HFFc6 (cell line): ENCODE data around the gene SLC22A31. TPM values are rescaled to one million over a fixed set of nuclear protein-coding genes. Genes with fewer than 3 reads are reported as not detected.

ENCODE experiments used
- DNase-seq: peaks from one replicate; pipeline ENCODE4 v3.0.0-alpha.2; 2018
- H3K27ac Mint-ChIP-seq: 2 replicates; pipeline ENCODE4 v1.8.0; 2020; ENCODE audit warnings: mild to moderate bottlenecking, mixed read lengths
- H3K27me3 Mint-ChIP-seq: 2 replicates; pipeline ENCODE4 v1.8.0; 2021; ENCODE audit warnings: mild to moderate bottlenecking, moderate library complexity, mixed read lengths; ENCODE audit not compliant: insufficient read depth
- H3K36me3 Mint-ChIP-seq: 2 replicates; pipeline ENCODE4 v1.8.0; 2021; ENCODE audit warnings: low read depth, mixed read lengths
- H3K4me1 Mint-ChIP-seq: 2 replicates; pipeline ENCODE4 v1.8.0; 2020; ENCODE audit warnings: low read depth, mixed read lengths
- H3K4me3 Mint-ChIP-seq: 2 replicates; pipeline ENCODE4 v1.8.0; 2020; ENCODE audit warnings: mild to moderate bottlenecking, moderate library complexity, mixed read lengths
- H3K9me3 Mint-ChIP-seq: 2 replicates; pipeline ENCODE4 v1.8.0; 2020; ENCODE audit warnings: mild to moderate bottlenecking, mixed read lengths
- total RNA-seq, 6 experiments: library from RNA; stranded (reverse); fragmentation: NEBNext Ultra II Directional; extraction: Animal tissue kit (Norgen Biotek cat#: 25700); gene quantifications; 2 replicates in 1 of 6; 3 replicates in 5 of 6; pipeline ENCODE4 v1.2.3, GENCODE V29; 2021
- TF ChIP-seq, protein P1 (sequence below): fragments of 200-600 bp; sonication (generic); IDR thresholded peaks from 2 replicates; pipeline ENCODE4 v1.5.0; 2021; ENCODE audit warnings: antibody characterized with exemption, mild to moderate bottlenecking

Gene SLC22A31
- total RNA-seq, 6 experiments from 2014 or later: not detected

DNA sequence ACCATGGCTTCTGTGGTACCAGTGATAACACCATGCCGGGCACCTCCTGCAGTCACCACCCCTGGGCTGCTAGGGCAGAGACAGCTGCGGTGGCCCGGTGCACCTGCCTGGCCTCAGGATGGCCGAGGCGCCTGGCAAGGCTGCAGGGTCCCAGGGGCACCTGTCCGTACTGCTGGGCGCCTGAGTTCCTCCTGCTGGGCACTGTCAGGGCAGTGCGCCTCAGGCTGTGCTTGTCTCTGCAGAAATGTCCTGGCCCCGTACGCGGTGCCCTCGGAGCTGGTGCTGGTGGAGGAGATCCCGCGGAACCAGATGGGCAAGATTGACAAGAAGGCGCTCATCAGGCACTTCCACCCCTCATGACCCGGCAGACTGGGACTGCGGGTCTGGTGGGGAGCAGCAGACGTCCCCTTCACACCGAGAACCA lies 46.5 kb downstream of the SLC22A31 start:
- Mint-ChIP-seq H3K27ac (no peak overlapping the region), H3K4me3 (no peak overlapping the region), H3K27me3 (peaks cover 2% of the 10 kb centered on the region; the same call in 1 of the 2 replicates), H3K36me3 (peaks cover 30% of the 10 kb centered on the region), H3K4me1 (peaks cover 16% of the 10 kb centered on the region), H3K9me3 (peaks cover 13% of the 10 kb centered on the region)
- no peak for DNase-seq
- TF ChIP-seq, protein P1, sequence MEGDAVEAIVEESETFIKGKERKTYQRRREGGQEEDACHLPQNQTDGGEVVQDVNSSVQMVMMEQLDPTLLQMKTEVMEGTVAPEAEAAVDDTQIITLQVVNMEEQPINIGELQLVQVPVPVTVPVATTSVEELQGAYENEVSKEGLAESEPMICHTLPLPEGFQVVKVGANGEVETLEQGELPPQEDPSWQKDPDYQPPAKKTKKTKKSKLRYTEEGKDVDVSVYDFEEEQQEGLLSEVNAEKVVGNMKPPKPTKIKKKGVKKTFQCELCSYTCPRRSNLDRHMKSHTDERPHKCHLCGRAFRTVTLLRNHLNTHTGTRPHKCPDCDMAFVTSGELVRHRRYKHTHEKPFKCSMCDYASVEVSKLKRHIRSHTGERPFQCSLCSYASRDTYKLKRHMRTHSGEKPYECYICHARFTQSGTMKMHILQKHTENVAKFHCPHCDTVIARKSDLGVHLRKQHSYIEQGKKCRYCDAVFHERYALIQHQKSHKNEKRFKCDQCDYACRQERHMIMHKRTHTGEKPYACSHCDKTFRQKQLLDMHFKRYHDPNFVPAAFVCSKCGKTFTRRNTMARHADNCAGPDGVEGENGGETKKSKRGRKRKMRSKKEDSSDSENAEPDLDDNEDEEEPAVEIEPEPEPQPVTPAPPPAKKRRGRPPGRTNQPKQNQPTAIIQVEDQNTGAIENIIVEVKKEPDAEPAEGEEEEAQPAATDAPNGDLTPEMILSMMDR: no peak

DNA sequence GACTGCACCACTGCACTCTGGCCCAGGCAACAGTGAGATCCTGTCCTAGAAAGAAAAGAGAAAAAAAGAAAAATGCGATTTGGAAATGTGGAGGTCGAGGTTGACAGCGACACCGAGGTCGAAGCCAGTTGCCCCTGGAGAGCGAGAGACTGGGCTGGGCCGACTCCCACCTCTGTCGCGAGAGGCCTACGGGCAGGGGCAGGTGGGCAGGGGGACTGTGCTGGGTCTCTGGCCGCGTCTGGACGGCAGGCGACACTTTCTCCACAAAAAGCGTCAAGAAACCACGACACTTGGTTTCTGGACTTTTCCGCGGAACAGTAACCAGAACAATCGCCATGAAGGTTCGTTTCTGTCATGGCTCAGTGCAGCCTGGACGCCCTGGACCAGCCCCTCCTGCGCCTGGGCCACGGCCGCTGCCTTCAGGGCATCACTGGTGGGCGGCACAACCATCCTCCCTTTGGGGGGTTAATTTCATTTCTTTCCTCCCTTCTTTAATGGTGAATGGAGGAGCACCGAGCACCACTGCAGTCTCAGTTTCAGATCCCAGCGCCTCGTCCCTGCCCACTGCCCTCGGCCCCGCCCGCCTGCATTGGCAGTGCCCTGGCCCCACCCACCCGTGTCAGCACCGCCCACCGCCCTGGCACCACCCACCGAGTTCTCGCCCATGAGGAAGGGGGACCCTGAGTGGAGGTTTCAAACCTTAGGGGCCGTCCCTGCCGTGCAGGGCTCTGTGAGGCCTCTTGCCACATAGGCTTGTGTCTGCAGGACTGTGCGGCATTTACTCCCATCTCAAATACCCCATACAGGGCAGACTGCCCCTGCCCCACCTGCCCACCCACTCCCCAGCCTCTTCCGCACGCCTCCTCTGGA lies 47.3 kb downstream of the SLC22A31 start:
- DNase-seq: no peak
- peaks cover 2% of the 10 kb centered on the region; the same call in 1 of the 2 replicates for H3K27me3 Mint-ChIP-seq
- peaks cover 35% of the 10 kb centered on the region for H3K36me3 Mint-ChIP-seq

DNA sequence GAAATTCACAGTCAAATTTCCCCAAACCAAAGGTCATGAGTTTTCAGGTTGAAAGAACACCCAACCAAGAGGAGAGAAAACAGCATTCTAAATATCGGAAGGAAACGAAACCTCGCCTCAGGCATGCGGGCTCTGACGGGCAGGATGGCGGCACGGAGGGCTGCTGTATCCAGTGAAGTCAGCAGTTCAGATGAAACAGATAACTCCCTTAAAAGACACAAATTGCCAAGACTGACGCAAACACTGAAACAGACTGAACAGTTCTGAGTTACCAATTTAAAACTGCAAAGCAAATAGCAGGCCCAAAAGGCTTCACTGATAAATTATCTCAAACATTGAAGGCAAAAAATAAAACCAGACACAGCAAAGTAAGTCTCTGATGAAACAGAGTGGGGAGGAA lies 49.4 kb downstream of the SLC22A31 start:
- Mint-ChIP-seq H3K4me1 (peaks cover 16% of the 10 kb centered on the region), H3K27ac (no peak overlapping the region), H3K27me3 (peaks cover 2% of the 10 kb centered on the region; the same call in 1 of the 2 replicates), H3K4me3 (no peak overlapping the region), H3K9me3 (peaks cover 8% of the 10 kb centered on the region), H3K36me3 (peaks cover 48% of the 10 kb centered on the region)
- DNase-seq: no peak
- TF ChIP-seq, protein P1: no peak

More for the DNA sequence above, 47.3 kb downstream of the SLC22A31 start:
- no peak overlapping the region for H3K27ac Mint-ChIP-seq
- H3K4me1 Mint-ChIP-seq: peaks cover 16% of the 10 kb centered on the region
- peaks cover 8% of the 10 kb centered on the region for H3K9me3 Mint-ChIP-seq
- TF ChIP-seq, protein P1: no peak
- H3K4me3 Mint-ChIP-seq: no peak overlapping the region

DNA sequence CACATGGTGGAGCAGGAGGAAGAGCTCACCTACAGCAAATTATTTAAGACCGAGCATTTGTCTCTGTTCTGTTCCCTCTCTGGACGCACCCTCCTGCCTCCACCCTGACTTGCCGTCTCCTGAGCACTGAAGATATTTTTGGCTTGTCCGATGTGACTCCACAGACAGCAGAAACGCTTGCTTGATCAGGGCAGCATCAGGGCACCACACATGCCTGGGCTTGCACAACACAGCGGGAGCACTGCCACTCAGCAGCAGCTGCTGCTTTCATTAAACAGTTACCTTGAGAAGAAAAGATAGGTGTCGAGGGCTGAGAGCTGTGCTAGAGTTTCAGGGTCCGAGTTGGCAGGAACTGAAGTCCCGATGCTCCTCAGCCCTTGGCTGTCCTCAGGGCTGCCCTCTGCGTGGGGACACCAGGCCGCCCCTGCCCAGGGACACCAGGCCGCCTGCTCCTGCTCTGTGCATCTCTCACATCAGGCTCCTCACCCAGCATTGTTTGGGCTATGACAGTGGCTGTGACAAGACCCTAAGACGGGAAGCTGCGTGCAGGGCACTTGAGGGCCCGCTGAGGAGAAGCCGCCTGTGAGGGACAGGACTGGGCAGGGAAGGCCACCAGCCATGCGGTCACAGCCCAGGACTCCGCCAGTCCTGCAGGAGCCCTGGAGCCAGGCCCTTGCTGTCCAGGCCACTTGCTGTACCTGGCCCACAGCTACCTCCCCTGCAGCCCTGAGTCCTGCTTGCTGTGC lies 50.1 kb downstream of the SLC22A31 start:
- H3K27ac Mint-ChIP-seq: no peak overlapping the region

DNA sequence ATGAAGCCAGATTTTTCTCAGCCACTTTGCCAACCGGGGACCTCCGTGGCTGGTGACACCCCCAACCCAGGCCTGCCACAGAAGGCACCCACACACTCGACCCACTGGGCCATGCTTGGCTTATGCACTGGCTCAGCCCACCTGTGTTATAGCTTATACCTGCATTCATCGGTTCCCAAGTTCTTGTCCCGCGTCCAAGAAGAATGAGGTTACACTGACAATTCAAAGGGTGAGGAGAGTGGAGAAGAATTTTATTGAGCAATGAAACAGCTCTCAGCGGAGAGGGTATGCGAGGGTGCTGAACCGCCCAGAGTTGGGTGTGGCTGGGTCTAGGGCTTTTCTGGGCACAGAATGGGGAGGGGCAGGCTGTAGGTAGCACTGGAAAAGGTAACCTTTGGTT lies 51.0 kb downstream of the SLC22A31 start:
- Mint-ChIP-seq H3K36me3 (peaks cover 51% of the 10 kb centered on the region), H3K27ac (no peak overlapping the region), H3K4me1 (no peaks in the 10 kb centered on the region; the same call in 1 of the 2 replicates), H3K27me3 (no peaks in the 10 kb centered on the region; the same call in 1 of the 2 replicates), H3K9me3 (peaks cover 8% of the 10 kb centered on the region), H3K4me3 (no peak overlapping the region)
- TF ChIP-seq, protein P1: no peak
- DNase-seq: no peak

More for the DNA sequence above, 50.1 kb downstream of the SLC22A31 start:
- Mint-ChIP-seq H3K27me3 (no peaks in the 10 kb centered on the region; the same call in 1 of the 2 replicates), H3K4me1 (peaks cover 8% of the 10 kb centered on the region), H3K9me3 (peaks cover 8% of the 10 kb centered on the region), H3K36me3 (peaks cover 51% of the 10 kb centered on the region), H3K4me3 (no peak overlapping the region)
- no peak for DNase-seq
- TF ChIP-seq, protein P1: no peak
